ENCODE data around the gene RNASE13. TPM values are rescaled to one million over a fixed set of nuclear protein-coding genes. Genes with fewer than 3 reads are reported as not detected.

Gene RNASE13
- polyA plus RNA-seq, 1 experiment, result not detected

GRCh38 chr14:21070610-21071224 is 36.1 kb upstream of the RNASE13 start:
- TF ChIP-seq, protein P1, sequence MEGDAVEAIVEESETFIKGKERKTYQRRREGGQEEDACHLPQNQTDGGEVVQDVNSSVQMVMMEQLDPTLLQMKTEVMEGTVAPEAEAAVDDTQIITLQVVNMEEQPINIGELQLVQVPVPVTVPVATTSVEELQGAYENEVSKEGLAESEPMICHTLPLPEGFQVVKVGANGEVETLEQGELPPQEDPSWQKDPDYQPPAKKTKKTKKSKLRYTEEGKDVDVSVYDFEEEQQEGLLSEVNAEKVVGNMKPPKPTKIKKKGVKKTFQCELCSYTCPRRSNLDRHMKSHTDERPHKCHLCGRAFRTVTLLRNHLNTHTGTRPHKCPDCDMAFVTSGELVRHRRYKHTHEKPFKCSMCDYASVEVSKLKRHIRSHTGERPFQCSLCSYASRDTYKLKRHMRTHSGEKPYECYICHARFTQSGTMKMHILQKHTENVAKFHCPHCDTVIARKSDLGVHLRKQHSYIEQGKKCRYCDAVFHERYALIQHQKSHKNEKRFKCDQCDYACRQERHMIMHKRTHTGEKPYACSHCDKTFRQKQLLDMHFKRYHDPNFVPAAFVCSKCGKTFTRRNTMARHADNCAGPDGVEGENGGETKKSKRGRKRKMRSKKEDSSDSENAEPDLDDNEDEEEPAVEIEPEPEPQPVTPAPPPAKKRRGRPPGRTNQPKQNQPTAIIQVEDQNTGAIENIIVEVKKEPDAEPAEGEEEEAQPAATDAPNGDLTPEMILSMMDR (IDR thresholded peaks at IDR 0.05; ENCODE audit: insufficient read depth, low read depth, low read length), result peak; percentile 17; the same call in 1 of the 2 replicates
- DNase-seq (ENCODE audit: low read depth), result no peak
- ChIA-PET POLR2A (interaction anchor here (0.6 kb wide), 1 partner anchor 406 kb away, joined by 6 read pairs; no protein-coding TSS in a partner anchor), CTCF (interaction anchor here (0.5 to 6.3 kb wide), 18 partner anchors 13 to 501 kb away, joined by 3 to 117 read pairs (median 4); partner anchors contain the start of gene TMEM253)
- H3K27me3 ChIP-seq (ENCODE audit: control insufficient read depth, insufficient read depth, low read length), result no peaks in the 10 kb centered on the region
- peaks cover 21% of the 10 kb centered on the region for H3K36me3 ChIP-seq (ENCODE audit: control insufficient read depth, insufficient read depth, low read length)
- H3K4me3 ChIP-seq (ENCODE audit: low read depth, low read length), result peak overlapping the region; percentile 79

- Histone ChIP-seq H3K27me3 (ENCODE audit: control insufficient read depth, insufficient read depth, low read length) (no peaks in the 10 kb centered on the region), H3K36me3 (ENCODE audit: control insufficient read depth, insufficient read depth, low read length) (peaks cover 15% of the 10 kb centered on the region), H3K4me3 (ENCODE audit: low read depth, low read length) (peak within 1 kb of the TSS; percentile 79)
- TF ChIP-seq, protein P1 (IDR thresholded peaks at IDR 0.05; ENCODE audit: insufficient read depth, low read depth, low read length), result no peak
- no peak for DNase-seq (ENCODE audit: low read depth)
- CTCF ChIA-PET, result interaction anchor here (0.9 to 6.3 kb wide), 15 partner anchors 13 to 501 kb away, joined by 3 to 117 read pairs (median 4); partner anchors contain the start of gene TMEM253
- POLR2A ChIA-PET, result interaction anchor here (0.6 kb wide), 1 partner anchor 406 kb away, joined by 6 read pairs; no protein-coding TSS in a partner anchor
Measured at GRCh38 chr14:21070083-21070609, 35.5 kb upstream of the RNASE13 start, which contains the start of gene ARHGEF40. TSS of gene ARHGEF40 (plus strand) at chr14:21070304. CDS start at chr14:21070397, 93 bp downstream.

DNA sequence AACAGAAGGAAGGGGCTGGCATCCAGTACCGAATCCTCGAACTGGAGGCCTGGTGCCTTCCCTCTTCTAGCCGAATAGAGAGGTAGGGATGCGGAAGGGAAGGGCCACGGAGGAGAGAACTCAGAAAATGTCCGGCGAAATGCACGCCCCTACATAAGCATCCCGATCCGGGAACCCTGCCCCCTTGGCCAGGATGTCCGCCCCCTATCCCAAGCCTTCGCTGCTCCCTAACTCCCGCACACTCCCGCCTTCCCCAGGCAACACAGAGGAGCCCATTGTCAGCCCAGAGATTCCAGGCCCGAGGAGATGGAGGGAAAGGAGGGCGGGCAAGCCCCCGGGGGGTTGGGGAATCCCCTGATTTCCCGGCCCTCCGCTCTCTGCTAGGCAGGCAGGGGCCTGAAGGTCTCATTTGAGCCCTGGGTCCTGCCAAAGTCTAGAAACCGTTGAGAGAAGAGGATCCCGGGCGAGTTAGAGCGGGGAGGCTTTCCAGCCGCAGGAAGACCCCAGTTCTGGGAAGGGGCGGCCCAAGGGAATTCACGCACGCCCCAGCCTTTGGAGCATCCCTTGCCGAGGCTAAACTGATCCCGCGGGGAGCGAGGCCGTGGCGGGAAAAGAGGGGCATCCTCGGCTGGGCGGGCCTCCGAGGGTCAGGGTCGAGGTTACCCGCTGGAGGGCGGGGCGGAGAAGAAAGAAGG is 34.9 kb upstream of the RNASE13 start:
- ChIA-PET CTCF (interaction anchor here (0.6 to 9.5 kb wide), 22 partner anchors 9 to 193 kb away, joined by 3 to 193 read pairs (median 8); partner anchors contain the start of genes RNASE8, TMEM253 and ZNF219), POLR2A (no interaction called here)
- Histone ChIP-seq H3K36me3 (ENCODE audit: control insufficient read depth, insufficient read depth, low read length) (peaks cover 11% of the 10 kb centered on the region), H3K4me3 (ENCODE audit: low read depth, low read length) (peak overlapping the region; percentile 79), H3K27me3 (ENCODE audit: control insufficient read depth, insufficient read depth, low read length) (no peaks in the 10 kb centered on the region)
- no peak for DNase-seq (ENCODE audit: low read depth)
- TF ChIP-seq, protein P1 (IDR thresholded peaks at IDR 0.05; ENCODE audit: insufficient read depth, low read depth, low read length), result no peak

DNA sequence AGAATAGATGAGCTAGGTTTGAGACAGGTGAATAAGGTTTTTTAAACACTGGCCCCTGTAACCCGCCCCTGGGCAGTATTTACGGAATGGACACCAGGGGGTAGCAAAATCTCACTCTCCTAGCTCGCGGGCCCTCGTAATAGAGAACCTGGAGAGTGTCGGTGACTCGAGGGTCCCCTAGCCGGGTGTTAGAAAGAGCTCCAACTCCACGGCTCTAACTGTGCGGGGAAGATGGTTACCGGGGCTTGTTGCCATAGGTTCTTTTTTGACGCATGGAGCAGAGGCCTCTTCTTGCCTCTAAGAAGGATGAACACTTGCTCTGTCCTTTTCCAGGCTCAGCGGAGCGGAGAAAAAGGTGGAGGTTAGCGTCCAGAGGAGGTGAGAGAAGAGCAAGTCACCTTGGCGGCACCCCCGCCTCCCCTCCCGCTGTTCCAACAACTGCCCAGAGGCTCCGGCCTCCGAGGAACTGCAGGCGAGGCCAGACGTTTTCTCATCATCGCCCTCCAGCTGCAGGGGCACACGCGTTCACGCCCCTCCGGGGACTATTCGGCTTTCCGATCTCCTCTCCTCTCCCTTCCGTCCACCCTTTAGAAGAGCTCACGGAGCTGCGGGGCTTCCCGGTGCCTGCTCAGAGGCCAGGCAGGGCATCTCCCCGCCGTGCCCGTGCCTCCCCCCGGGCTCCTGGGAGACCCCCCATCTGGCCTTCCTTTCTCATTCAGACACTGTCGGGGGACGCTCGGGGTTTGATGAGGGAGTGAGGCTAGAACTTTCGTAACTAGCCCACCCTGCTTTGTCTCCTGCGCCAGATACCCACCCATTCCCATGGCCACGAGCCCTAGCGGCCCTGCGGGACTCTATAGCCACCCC is 34.1 kb upstream of the RNASE13 start:
- ChIA-PET POLR2A (interaction anchor here (0.6 kb wide), 1 partner anchor 24 kb away, joined by 3 read pairs; no protein-coding TSS in a partner anchor), CTCF (interaction anchor here (0.5 to 9.5 kb wide), 26 partner anchors 8 to 193 kb away, joined by 3 to 193 read pairs (median 4); partner anchors contain the start of genes RNASE8, TMEM253 and ZNF219)
- Histone ChIP-seq H3K4me3 (ENCODE audit: low read depth, low read length) (peak overlapping the region; percentile 79), H3K36me3 (ENCODE audit: control insufficient read depth, insufficient read depth, low read length) (peaks cover 5% of the 10 kb centered on the region; the same call in 1 of the 2 replicates), H3K27me3 (ENCODE audit: control insufficient read depth, insufficient read depth, low read length) (no peaks in the 10 kb centered on the region)
- TF ChIP-seq, protein P1 (IDR thresholded peaks at IDR 0.05; ENCODE audit: insufficient read depth, low read depth, low read length), result peak; percentile 75
- no peak for DNase-seq (ENCODE audit: low read depth)
